Measurements from ENCODE around the gene CHST4.
A peak's percentile ranks its signal among the peaks of the same experiment; 100 is the strongest.
"Not testable (repeated sequence)": the region's sequence is repeated elsewhere in the genome, so short reads cannot be mapped to it uniquely, and the experiment has no call there.

Gene CHST4

DNA sequence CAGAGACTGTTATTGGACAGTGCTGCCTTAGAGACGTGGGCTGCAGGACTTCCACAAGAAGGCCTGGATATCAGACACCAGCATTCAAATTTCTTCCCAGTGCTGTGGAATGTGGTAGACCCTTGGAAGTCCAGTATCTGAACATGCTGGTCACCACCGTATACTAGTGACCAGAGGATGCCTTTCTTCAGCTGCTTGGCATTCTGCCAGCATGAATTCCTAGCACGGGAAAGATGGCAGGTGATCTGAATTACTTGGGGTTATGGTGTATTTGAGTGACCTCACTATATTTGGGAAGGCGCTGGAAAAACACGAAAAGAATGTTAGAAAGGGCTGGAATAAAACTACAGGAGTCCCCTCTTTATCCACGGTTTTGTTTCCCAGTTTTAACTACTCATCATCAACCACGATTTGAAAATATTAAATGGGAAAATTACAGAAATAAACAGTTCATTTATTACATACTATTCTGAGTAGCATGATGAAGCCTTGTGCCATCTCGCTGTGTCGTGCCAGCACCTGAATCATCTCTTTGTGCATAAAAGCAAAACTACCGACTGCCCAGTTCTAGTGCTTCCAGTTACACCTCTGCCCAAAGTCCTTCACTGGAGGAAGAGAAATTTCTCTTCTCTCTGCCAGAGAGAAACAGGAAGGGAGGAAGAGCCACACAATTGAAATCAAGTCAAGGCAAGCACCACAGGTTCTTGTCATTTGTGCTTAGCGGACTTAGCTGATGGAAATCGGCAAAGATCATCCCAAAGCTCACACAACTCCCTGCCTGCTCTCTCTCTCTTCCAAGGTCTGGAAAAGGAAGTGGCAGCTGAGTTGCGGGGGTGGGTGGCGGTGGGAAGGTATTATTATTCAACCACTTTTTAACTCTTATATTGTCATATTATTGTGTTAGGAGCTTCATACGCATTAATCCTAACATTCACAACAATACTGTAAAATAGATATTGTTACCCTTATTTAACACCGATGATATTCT is 1.4 kb upstream of the CHST4 start:
- no peak for DNase-seq

DNA sequence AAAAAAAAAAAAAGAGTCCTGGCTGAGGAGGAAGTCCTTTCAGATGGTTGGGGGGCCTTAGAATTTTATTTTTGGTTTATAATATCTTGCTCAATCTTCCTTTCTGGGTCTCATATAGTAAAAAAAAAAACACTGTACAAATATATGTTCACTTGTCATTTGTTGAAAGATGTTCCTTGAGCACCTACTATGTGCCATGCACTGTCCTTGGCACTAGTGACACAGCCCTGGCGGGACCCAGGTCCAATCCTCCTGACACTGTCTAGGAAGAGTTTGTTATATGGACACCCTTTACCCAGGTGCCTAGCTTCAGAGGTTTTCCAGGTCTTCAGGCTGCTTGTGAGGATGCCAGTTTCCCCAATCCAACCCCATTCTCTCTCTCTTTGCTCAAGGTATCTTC is 2.0 kb downstream of the CHST4 start:
- DNase-seq: no peak

DNA sequence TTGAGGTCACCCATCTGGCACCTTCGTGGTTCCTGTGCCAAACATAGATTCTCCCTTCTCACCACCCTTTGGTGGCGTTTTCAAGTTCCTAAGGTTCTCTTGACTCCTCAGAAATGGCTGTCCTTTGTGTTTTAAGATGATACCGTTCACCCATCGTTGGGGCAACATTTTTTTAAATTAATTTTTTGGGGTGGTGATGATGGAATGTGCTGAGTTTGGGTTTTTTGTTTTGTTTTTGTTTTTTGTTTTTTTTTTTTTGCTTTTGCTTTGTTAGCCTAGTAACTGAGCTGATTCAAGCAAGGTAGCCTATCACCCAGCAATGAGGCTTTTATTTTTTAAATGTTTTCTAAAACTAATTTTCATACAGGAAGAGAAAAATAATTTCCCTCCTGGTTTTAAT is 2.6 kb downstream of the CHST4 start:
- DNase-seq: no peak

DNA sequence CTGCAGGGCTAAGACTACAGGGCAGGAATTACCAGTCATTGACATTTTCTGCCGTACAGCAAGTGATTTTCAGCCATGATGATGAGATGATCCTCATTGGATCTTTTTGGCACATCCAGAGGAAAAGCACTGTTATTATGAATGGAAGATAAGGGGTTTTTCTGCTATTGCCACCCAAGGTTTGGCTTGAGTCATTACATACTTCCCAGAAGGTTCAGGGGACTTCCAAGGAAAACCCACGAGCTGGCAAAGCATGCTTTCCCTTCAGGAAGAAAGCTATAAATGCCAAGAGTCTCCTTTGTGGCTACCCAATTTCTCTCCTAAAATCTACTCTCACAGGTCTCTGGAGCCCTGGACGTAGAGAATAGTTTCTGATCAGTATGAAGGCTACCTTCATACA is 6.1 kb downstream of the CHST4 start:
- DNase-seq: no peak

DNA sequence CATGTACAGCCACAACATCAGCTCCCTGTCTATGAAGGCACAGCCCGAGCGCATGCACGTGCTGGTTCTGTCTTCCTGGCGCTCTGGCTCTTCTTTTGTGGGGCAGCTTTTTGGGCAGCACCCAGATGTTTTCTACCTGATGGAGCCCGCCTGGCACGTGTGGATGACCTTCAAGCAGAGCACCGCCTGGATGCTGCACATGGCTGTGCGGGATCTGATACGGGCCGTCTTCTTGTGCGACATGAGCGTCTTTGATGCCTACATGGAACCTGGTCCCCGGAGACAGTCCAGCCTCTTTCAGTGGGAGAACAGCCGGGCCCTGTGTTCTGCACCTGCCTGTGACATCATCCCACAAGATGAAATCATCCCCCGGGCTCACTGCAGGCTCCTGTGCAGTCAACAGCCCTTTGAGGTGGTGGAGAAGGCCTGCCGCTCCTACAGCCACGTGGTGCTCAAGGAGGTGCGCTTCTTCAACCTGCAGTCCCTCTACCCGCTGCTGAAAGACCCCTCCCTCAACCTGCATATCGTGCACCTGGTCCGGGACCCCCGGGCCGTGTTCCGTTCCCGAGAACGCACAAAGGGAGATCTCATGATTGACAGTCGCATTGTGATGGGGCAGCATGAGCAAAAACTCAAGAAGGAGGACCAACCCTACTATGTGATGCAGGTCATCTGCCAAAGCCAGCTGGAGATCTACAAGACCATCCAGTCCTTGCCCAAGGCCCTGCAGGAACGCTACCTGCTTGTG is 10.7 kb downstream of the CHST4 start:
- no peak for DNase-seq

DNA sequence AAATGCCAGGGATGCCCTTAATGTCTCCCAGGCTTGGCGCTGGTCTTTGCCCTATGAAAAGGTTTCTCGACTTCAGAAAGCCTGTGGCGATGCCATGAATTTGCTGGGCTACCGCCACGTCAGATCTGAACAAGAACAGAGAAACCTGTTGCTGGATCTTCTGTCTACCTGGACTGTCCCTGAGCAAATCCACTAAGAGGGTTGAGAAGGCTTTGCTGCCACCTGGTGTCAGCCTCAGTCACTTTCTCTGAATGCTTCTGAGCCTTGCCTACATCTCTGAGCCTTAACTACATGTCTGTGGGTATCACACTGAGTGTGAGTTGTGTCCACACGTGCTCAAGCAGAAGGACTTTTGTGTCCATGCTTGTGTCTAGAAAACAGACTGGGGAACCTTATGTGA is 11.4 kb downstream of the CHST4 start:
- peak; percentile 9 to 72 (median 48) for DNase-seq

DNA sequence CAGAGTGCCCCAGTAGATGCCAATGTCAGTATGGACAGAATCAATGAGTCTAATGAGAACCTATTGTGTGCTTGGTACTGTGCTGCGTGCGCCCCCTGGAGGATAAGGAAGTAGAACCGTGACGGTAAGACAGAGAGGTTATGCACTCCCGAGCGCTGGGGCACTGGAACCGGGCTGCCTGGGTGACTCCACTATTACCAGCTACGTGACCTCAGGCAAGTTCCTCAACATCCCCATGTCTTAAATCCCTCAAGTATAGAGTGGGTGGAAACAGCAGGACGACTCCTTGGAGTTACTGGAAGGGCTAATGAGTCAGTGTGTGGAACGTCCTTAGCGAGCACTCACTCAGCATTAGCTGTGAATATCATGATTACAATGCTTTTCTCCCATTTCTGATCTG is 16.2 kb downstream of the CHST4 start:
- peak in 1 of 3 experiments; percentile 7 for DNase-seq

DNA sequence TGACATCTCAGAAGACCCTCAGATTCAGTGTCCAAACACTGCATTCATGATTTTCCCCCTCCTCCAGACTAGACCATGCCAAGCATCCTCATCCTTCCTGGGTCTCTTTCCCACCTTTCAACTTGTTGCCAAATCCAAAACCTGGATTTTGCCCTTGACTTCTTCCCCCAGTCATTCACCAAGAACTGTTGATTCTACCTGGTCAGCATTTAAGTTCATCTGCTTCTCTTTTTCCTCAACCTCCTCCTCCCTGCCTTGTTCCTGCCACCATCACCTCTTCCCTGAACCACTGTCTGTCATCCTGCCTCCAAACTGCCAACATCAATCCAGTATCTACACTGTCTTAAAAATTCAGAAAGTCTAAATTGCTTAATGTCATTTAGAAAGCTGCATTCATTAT is 20.9 kb downstream of the CHST4 start:
- no peak for DNase-seq

DNA sequence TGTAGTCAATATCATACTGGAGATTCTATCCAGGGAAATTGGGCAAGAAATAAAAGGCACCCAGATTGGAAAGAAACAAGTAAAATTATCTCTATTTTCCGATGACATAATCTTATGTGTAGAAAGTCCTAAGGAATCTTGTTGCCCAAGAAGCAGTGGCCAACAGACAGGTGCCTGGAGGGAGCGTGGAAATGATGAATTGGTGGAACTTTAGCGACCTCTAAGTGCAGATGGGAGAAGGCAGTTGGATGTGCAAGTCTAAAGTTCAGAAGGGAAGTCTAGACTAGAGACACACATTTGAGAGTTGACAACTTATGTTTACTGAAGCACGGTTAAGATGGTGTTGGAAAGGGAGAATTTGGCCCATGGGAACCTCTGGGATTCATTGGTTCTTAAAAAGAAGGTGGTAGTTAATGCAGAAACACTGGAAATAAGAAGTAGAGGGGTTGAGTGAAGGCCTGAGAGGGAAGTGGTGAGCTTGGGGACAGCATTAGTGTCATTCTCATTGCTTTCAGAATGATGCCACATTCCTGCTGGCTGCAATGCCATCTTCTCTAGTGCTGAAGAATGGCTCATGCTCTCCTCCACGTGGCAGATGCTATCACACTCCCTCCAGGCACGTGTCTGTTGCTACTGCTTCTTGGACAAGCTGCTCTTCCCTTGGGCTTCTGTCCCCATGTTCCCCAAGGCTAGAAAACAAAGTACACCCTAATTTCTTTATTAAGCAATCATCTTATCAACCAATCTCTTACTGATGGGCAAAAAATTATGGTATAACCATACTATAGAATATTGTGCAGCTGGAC is 26.7 kb downstream of the CHST4 start:
- DNase-seq: no peak

DNA sequence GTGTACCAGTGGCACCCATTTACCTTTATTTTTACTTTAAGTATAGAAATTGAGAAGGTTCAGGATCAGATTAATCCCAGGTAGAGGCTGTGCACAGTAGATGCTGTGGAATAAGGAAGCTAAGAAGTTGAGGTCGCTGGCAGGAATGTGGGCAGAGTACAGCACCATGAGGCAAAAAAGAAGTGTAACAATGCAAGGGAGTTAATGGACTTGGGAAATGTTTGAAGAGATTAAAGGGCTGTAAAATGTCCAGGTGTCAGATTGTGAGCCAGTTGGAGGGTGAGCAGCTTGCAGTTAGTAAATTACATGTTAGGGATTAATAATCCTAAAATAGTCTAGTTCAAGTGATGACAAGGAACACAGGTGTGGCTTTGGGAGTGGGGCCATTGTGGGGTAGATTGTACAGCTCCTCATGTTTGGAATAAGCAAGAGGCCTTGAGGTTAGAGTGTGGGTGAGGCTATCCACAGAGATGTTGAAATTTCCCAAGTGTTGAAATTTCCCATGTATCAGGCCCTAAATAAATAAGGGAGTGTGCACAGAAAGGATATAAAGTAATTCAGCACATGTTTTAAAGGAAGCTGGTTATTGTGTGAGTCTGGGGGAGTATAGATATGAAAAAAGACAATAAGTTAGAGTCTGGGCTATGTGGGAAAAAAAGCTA is 29.1 kb downstream of the CHST4 start:
- no peak for DNase-seq

DNA sequence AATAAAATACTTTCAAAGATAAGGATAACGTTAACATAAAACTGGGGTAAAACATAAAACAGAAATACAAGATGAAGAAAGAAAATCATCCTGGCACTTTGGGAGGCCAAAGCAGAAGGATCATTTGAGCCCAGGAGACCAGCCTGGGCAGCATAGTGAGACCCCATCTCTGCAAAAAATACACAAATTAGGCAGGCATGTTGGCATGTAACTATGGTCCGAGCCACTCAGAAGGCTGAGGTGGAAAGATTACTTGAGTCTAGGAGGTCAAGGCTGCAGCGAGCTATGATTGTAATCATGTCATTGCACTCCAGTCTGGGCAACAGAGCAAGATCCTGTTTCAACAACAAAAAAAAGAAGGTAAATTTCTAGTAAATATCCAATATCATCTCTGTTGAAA is 31.1 kb downstream of the CHST4 start:
- no peak for DNase-seq

DNA sequence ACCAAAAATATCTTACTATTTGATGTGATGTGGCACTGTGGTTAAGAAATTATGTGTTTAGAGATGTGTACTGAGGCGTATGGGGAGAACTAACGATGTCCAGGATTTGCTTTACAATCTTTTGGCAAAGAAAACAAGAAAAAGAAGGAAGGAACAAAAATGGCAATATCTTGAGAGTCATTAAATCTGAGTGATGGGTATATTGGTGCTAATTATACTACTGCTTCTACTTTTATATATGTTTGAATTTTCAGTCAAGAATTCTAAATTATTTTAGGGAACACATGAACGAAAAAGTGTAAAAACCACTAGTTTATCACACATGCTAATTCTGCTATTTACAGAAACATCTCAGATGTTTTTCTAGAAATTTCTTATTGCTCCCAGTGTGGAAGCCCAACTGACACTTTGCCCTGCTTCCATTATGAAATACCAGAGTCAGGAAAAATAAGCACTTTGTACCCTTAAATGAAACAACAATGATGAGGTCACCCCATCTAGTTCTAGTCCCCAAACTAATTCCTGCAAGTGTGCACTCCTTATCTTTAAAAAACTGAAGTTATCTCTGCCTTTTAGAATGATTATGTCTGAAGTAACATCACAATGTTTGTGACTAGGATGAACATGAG is 31.8 kb downstream of the CHST4 start:
- no peak for DNase-seq

DNA sequence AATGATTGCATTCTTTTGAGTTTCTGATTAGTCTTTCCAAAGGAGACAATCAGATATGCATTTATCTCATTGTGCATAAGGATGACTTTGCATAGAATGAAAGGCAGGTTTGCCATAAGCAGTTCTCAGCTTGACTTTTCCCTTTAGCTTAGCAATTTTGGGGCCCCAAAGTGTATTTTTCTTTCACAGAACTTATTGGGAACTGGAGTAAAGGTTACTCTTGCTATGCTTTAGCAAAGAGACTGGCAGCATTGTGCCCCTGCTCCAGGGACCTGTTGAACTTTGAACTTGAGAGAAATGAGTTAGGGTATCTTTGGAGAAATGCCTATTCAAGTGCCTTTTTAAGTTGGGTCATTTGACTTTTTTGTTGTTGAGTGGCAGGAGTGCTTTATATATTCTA is 33.6 kb downstream of the CHST4 start:
- DNase-seq: no peak

DNA sequence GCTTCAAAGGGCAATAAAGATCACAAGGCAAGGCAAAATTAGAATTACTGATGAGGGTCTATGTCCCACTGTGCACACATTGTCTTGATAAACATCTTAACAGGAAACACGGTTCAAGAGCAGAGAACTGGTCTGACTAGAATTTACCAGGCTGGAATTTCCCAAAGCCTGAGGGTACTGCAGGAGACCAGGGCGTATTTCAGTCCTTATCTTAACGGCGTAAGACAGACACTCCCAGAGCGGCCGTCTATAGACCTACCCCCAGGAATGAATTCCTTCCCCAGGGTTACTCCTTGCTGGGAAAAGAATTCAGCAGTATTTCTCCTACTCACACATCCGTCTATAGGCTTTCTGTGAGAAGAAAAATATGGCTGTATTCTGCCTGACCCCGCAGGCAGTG is 35.7 kb downstream of the CHST4 start:
- not testable (repeated sequence) for DNase-seq

DNA sequence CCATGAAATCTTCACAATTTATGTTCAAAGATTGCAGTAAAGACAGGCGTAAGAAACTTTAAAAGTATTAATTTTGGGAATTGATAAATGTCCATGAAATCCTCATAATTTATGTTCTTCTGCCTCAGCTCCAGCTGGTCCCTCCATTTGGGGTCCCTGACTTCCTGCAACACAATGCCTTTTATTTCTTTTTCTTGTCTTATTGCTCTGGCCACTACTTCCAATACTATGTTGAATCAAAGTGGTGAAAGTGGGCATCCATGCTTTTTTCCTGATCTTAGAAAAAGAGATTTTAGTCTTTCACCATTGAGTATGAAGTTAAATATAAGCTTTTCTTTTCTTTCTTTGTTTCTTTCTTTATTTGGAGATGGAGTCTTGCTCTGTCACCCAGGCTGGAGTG is 36.3 kb downstream of the CHST4 start:
- DNase-seq: no peak

DNA sequence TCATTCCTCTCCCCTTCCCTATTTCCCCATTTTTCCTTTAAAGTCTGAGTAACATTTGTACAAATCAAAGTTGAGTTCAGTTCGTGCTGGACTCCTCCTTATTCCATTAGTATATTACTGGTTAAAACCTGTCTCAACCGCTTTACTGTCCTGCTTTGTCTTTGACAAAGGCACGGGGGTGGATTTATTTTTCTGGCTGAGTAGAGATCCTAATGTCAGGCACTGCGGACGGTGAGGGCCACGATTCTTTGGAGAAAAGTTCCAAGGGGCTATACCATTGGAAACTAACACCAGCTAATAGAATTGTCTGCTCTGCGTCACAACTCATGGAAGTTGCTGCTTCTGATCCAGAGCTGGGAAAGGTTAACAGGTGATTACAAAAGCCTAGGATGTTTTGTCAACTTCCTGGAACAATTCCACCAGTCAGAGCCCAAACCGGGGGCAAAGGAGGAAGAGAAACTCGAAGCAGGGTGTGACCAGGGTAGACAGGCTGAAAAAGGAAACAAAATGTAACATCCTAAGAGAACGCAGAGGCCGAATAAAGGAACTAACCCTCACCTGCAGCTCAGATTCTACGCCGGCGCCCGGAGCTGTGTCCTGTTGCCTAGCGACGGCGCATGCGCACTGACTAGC is 38.2 kb downstream of the CHST4 start:
- DNase-seq: no peak

DNA sequence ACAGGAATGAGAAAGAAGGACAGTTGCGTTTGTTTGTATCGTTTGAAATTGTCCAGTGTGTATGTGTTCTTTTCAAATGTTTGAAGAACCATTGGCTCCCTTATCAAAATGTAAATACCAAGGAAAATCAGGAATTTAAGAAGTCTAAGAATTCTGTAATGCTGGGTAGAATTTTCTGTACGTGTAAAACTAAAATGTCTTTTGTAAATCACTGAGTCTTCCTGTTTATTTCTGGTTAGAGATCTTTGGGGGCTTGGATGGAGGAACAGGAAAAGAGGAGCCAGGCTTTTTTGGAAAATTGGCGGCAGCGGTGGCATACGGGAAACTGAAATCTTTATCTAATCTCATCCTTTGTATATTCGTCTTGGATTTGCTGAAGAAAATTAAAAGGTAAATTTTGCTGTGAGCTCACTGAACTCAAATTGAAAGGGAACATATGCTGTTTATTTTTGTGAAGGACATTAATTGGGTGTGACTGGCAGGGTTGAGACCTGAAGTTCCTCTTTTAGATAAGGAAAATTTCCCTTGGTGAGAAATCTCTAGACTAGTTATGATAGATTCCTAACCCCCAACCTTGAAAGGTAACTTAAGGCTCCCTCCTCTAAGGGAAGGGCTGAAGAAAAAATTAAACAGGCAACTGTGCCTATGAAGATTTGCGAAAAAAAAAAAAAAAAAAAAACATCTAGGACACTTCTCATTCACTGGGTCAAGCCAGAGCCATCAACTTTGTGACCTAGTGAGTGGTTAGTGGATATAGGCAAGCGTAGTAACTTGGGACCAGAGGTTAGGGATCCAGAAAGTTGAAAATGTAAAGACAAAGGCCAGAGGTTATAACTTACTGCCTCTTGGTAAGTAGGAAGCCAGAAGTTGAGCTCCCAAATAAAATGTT is 39.8 kb downstream of the CHST4 start:
- peak in 2 of 3 experiments; percentile 13 to 37 for DNase-seq

DNA sequence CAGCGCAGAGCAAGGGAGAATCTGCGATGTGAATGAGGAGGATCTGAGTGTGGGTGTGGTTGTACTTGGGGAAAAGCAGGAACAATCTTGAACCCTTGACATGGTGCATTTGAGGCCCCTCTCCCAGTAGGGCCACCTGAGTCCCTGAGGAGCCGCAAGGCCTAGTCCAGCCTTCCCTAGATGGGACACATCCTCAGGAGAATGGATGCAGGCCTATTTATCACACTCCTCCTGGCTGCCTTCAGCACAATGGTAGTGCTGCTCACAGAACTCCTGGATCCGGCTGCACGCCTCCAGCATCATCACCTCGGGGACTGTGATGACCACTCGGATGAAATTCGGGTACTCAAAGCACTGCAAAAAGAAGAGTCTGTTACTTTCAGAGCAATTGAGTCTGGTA is 41.7 kb downstream of the CHST4 start:
- no peak for DNase-seq

DNA sequence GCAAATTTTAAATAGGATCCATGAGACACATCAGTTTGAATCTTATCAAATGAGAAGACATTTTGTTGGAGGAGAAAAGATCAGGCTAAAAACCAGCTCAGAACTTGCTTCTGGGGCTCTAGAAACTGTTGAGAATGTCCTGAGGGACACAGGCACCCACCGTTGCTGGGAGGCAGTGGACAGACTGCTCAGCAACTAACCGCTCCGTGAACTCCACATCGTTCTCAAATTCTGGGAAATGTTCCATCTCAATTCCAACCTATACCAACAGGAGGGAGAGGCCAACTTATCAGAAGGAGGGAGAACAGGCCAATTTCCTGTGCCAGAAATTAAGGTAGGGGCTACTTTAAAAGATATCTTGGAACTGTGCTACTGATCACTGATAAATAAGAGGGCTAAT is 42.3 kb downstream of the CHST4 start:
- DNase-seq: no peak

DNA sequence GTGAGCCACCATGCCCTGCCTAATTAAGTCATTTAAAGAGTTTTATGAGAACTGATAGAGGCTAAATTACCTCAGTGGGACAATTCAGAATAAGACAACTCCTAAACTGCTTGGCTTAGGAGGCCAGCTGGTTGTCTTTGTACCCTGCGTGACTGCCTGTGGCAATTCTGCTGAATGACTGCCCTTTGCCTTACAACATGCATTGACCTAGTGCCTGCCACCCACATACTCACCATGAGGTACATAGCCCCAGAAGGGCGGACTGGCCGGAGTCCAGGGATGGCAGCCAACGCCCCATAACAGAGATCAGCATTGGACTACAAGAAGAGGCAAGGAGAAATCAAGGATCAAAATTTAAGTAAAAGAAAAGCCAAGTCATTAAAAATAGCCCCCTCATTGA is 43.4 kb downstream of the CHST4 start:
- no peak for DNase-seq

DNA sequence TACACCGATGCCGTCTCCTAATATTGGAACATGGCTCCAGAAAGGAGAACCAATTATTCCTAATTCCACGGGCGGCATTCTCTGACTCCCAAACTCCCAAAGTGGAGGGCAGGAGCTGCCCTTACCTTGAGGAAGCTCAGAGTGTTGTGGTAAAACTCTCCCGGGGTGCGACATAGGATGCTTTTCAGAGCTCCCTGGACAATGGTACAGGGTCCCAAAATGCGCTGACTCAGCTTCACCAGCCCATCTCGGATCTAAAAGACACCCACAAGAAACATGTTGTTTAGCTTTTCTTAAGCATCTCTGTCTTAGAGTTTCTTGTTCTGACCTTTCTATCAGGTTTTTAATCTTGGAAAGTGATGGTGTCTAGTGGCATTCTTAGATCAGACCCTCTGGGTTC is 43.9 kb downstream of the CHST4 start:
- no peak for DNase-seq
